SK-N-SH treated with all-trans-retinoic acid at 6 μM for 48 hours (cell line): ENCODE data around the gene KIAA0408.

Source experiments
- PATZ1 ChIP-seq: fragments of 250-450 bp; sonication (Bioruptor Pico); IDR thresholded peaks from 2 replicates; pipeline ENCODE4 v1.8.0; 2020; ENCODE audit warnings: mild to moderate bottlenecking, moderate library complexity, borderline replicate concordance
- ZNF70 ChIP-seq: fragments of 450-650 bp; formaldehyde crosslinking; IDR thresholded peaks from 2 replicates; pipeline ENCODE4 v1.5.0; 2020; ENCODE audit warnings: mild to moderate bottlenecking, moderate library complexity

- TF ChIP-seq PATZ1 (CRISPR knock-in tag) (no peak), ZNF70 (CRISPR knock-in tag) (no peak)
Observed at GRCh38 chr6:127475823-127476176, 16.6 kb upstream of the KIAA0408 start.
